Lower leg skin (tissue), 4 donors: ENCODE measurements around the gene ZBTB7C. TPM values are rescaled to one million over a fixed set of nuclear protein-coding genes. Genes with fewer than 3 reads are reported as not detected.
A peak's percentile ranks its signal among the peaks of the same experiment; 100 is the strongest.

ENCODE experiments used
- DNase-seq, 2 donors: peaks; one replicate each; pipeline ENCODE4 v3.0.0-alpha.2; 2019; ENCODE audit warnings: low spot score in 2 of 2
- H3K4me3 ChIP-seq: fragments of 200-600 bp; sonication (generic); 2 replicates; pipeline ENCODE4 v1.5.1; 2017; ENCODE audit warnings: mild to moderate bottlenecking, low read depth; ENCODE audit not compliant: poor library complexity, severe bottlenecking
- POLR2A ChIP-seq, 2 donors: fragments of 450-650 bp; IDR thresholded peaks; one replicate each; pipeline ENCODE4 v1.6.1; 2016 to 2017; ENCODE audit warnings: antibody characterized with exemption in 2 of 2, mild to moderate bottlenecking in 1 of 2, moderate library complexity in 1 of 2
- WGBS, 2 donors: methylation state at CpG; one replicate each; pipeline ENCODE4 v1.1.5; 2018; 5-methylcytosine and 5-hydroxymethylcytosine counted together
- intact Hi-C: fragments of 100-400 bp; cut with DNase I; formaldehyde crosslinking; loops from one replicate; pipeline ENCODE4 v1.15.0; 2023; ENCODE audit warnings: low total_unique reads
- total RNA-seq, 4 donors: library from RNA; depleted of rRNA; stranded (reverse); fragments of >200 nt; gene quantifications; one replicate each; pipeline ENCODE4 v1.1.0, GENCODE V29; 2016
- TF ChIP-seq, protein P1 (sequence below), 3 donors: fragments of 450-650 bp; IDR thresholded peaks; one replicate each; pipeline ENCODE4 v1.5.1; 2016; ENCODE audit warnings: antibody characterized with exemption in 3 of 3, mild to moderate bottlenecking in 3 of 3, moderate library complexity in 2 of 3

ZBTB7C gene
- total RNA-seq, 4 donors from 2014 or later, result 44.2 to 59.7 (median 50.7) TPM

DNA sequence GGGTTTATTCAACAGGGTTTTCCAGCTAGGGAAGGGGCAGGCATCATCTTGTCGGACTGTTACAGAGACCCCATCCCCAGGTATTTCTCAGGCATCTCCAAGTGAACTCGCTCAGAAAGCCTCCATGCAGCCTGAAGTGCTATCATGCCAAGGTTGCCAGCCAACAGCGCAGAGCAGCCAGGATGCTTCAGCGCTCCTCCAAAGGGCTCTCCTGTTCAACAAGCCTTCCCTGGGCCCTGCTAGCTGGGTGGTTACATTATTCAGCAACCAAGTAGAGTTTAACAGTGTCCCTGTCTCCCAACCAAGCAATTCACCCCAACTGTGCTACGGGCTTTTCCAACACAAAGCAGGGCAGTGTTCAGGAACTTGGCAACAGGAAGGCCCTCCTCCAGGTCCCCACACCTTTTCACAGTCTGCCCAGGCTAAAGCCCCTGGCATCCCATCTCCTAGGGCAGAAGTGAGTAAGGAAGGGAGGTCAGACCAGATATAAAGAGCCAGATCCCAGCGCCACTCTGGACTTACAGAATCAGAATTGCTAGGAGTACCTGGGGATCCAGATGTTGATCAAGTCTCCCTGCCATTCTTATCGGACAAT is 52.9 kb downstream of the ZBTB7C start:
- intact Hi-C loops, result no loop called here
- DNase-seq, result peak in 1 of 2 donors; percentile 66
- WGBS, 2 donors, result 87 to 95% methylated on average over 7 of the region's 7 CpGs
- no peak for TF ChIP-seq POLR2A (IDR thresholded peaks at IDR 0.05)
- TF ChIP-seq, protein P1, sequence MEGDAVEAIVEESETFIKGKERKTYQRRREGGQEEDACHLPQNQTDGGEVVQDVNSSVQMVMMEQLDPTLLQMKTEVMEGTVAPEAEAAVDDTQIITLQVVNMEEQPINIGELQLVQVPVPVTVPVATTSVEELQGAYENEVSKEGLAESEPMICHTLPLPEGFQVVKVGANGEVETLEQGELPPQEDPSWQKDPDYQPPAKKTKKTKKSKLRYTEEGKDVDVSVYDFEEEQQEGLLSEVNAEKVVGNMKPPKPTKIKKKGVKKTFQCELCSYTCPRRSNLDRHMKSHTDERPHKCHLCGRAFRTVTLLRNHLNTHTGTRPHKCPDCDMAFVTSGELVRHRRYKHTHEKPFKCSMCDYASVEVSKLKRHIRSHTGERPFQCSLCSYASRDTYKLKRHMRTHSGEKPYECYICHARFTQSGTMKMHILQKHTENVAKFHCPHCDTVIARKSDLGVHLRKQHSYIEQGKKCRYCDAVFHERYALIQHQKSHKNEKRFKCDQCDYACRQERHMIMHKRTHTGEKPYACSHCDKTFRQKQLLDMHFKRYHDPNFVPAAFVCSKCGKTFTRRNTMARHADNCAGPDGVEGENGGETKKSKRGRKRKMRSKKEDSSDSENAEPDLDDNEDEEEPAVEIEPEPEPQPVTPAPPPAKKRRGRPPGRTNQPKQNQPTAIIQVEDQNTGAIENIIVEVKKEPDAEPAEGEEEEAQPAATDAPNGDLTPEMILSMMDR (IDR thresholded peaks at IDR 0.05), result no peak
- no peak overlapping the region for H3K4me3 ChIP-seq

DNA sequence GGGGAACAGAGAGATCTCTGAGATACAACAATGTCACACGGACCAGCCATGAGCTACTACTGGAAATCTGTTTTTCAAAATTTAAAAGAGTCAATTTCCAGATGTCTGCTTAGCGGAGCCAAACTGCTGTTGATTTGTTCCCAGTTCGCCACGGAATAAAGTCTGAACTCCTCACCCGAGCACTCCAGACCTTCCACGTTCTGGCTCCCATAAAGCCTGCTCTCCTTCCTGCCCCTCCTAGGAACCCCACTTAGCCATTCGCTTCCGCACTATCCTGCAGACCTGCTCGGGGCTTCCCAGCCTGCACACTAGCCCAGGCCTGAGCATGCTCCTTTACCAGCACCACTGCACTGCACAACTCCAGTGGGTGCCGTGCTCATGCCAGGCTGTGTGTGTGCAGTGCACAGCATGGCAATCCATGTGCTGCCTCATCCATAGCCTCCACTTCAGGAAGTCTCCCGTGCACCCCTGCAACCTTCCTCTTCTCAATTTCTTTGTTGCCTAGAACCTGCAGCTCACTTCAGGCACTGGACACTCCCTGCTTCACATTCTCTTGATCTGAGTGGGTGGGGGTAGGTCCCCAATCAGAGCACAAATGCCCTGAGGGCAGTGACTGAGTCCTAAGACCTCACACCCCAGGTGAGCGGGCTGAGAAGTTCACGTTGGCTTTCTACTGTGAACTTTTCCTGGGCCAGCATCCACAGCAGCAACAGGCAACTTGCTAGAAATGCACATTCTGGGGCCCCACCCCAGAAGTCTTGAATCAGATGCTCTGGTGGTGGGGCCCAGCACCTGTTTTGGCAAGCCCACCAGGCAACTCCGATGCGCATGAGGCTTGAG is 53.7 kb downstream of the ZBTB7C start:
- no peak overlapping the region for H3K4me3 ChIP-seq

DNA sequence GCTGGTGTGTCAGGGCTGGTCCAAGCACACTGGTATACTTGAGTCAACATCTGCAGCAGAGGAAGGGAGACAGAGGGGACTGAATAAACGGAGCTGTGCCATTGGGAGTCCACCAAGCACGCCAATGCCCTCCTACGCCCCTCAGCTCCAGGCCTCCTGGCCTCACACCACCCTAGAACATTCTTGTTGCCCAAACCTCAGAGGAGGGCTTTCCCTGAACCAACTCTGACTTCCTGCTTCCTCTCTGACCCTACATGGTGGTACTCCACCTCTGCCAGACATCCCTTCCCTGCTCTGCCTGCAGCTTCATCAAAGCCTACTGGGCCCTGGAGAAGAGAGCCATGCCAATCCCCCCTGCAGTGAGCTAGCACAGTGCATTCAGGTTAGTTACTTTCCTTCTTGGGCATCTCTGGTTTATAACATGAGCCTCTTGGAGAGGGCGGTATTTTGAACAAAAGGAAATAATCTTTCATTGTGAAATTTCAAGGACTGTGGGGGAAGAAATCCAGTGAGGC is 54.4 kb downstream of the ZBTB7C start:
- TF ChIP-seq, protein P1 (IDR thresholded peaks at IDR 0.05), result no peak
- TF ChIP-seq POLR2A (IDR thresholded peaks at IDR 0.05), result no peak
- no peak overlapping the region for H3K4me3 ChIP-seq
- WGBS, 2 donors, result 76 to 77% methylated on average over 4 of the region's 4 CpGs
- intact Hi-C loops, result no loop called here
- peak in 1 of 2 donors; percentile 73 for DNase-seq

More for the DNA sequence above, 53.7 kb downstream of the ZBTB7C start:
- DNase-seq, result peak in 1 of 2 donors; percentile 62
- TF ChIP-seq, protein P1 (IDR thresholded peaks at IDR 0.05), result no peak
- TF ChIP-seq POLR2A (IDR thresholded peaks at IDR 0.05), result no peak
- WGBS, 2 donors, result 63 to 75% methylated on average over 15 of the region's 15 CpGs
- intact Hi-C loops, result no loop called here

DNA sequence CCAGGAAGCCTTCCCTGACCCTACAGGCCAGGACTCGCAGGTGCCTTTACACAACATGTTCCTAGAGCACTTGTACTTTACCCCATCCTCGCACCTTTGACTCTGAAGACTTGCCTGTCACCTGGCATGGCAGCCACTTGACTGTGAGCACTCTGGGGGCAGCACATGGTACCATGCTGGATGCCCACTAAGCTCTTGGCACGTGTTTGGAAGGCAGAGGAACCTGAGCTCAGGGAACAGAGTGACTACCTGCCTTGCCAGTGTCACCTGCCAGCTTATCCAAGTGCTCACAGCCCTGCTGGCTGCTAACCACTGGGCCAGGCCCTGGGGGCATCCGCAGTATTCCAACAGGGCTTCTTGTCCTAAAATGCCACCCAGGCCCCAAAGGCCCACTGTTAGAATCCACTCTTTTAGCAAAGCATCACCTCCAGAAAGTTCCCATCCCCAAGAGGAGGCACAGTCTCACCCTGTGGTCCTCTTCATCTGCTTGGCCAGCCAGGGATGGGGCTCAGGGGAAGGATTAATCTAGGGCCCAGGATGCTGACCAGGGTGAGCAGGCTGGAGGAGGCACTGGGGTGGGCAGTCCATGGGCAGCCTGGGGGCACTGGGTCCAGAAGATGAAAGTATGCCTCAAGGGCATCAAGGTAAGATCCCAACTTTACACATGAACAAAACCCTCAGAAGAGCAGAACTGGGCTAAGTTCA is 57.0 kb downstream of the ZBTB7C start:
- no peak overlapping the region for H3K4me3 ChIP-seq
- TF ChIP-seq, protein P1 (IDR thresholded peaks at IDR 0.05), result no peak
- no peak for TF ChIP-seq POLR2A (IDR thresholded peaks at IDR 0.05)
- intact Hi-C loops, result no loop called here
- peak in 1 of 2 donors; percentile 68 for DNase-seq
- 83 to 92% methylated on average over 4 of the region's 4 CpGs for WGBS, 2 donors

DNA sequence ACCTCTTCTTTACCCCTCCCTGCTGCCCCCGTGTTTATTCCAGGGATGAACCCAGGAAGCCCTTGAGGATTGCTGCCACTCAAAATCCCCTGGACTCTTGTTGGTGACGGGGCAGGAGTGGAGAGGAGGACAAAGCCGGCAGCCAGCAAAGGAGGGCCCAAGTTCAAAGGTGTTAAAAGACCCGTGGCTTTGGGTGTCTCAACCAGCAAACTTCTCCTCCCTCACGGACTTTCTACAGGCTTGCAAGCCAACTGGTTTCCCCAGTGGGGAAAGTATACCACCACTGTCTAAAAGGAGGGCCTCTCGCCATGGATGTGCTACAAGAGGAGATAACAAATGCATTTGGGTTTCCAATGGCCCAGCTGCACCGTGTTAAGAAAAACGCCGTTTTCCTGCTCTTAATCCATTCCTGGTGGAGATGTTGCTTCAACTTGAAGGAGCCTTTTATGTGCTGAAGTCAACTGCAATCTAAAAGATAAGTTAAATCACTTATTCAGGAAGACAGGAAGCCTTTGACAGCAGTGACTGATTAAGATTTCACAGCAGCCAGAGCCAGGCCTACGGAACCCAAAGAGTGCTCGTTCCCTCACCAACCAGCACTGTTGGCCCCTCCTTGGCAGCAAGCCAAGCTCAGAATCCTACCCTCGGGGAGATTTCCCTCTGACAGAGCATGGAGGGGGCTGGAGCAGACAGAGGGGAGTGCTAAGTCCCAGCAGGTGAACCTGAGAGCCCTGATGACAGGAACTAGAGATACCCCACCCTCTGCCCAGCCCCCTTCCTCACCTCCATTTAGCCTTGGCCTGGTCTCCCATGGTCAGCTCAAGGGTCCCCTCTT is 57.8 kb downstream of the ZBTB7C start:
- TF ChIP-seq, protein P1 (IDR thresholded peaks at IDR 0.05), result no peak
- no peak for TF ChIP-seq POLR2A (IDR thresholded peaks at IDR 0.05)
- intact Hi-C loops, result no loop called here
- peak in 1 of 2 donors; percentile 83 for DNase-seq
- WGBS, 2 donors, result 68 to 71% methylated on average over 12 of the region's 12 CpGs
- no peak overlapping the region for H3K4me3 ChIP-seq
